SK-N-SH treated with all-trans-retinoic acid at 6 μM for 48 hours (cell line): ENCODE measurements around the gene ZNF614.

Source experiments
- ATAC-seq: fragments of 200-7000 bp; cut with Tn5 transposase; 3 replicates; pipeline ENCODE4 v1.9.1; 2020; ENCODE audit warnings: mild to moderate bottlenecking, moderate library complexity
- ARNTL ChIP-seq: fragments of 450-650 bp; formaldehyde crosslinking; IDR thresholded peaks from 2 replicates; pipeline ENCODE4 v1.5.0; 2020; ENCODE audit warnings: low read depth, mild to moderate bottlenecking, moderate library complexity, borderline replicate concordance
- BACH2 ChIP-seq: fragments of 250-450 bp; sonication (Bioruptor Pico); IDR thresholded peaks from 2 replicates; pipeline ENCODE4 v1.9.0; 2021; ENCODE audit warnings: mild to moderate bottlenecking, borderline replicate concordance
- CREB5 ChIP-seq: fragments of 250-450 bp; sonication (Bioruptor Pico); IDR thresholded peaks from 2 replicates; pipeline ENCODE4 v1.5.1; 2020; ENCODE audit warnings: low read depth, mild to moderate bottlenecking, moderate library complexity
- CSDC2 ChIP-seq: fragments of 250-450 bp; sonication (Bioruptor Pico); IDR thresholded peaks from 2 replicates; pipeline ENCODE4 v1.5.0; 2020; ENCODE audit warnings: mild to moderate bottlenecking, moderate library complexity
- CSRNP3 ChIP-seq: fragments of 250-450 bp; sonication (Bioruptor Pico); IDR thresholded peaks from 2 replicates; pipeline ENCODE4 v1.5.1; 2021; ENCODE audit warnings: mild to moderate bottlenecking, moderate library complexity
- ESRRG ChIP-seq: fragments of 250-450 bp; sonication (Bioruptor Pico); IDR thresholded peaks from 2 replicates; pipeline ENCODE4 v1.6.1; 2021; ENCODE audit warnings: mild to moderate bottlenecking
- OSR1 ChIP-seq: fragments of 250-450 bp; sonication (Bioruptor Pico); IDR thresholded peaks from 2 replicates; pipeline ENCODE4 v1.8.0; 2022; ENCODE audit warnings: moderate library complexity, mild to moderate bottlenecking, inconsistent platforms
- PATZ1 ChIP-seq: fragments of 250-450 bp; sonication (Bioruptor Pico); IDR thresholded peaks from 2 replicates; pipeline ENCODE4 v1.8.0; 2020; ENCODE audit warnings: mild to moderate bottlenecking, moderate library complexity, borderline replicate concordance
- POU6F1 ChIP-seq: fragments of 250-450 bp; sonication (Bioruptor Pico); IDR thresholded peaks from 2 replicates; pipeline ENCODE4 v1.8.0; 2021; ENCODE audit warnings: low read depth, mild to moderate bottlenecking, moderate library complexity, borderline replicate concordance
- PPARA ChIP-seq: fragments of 250-450 bp; sonication (Bioruptor Pico); IDR thresholded peaks from 2 replicates; pipeline ENCODE4 v1.5.0; 2020; ENCODE audit warnings: mild to moderate bottlenecking, borderline replicate concordance
- RARB ChIP-seq: fragments of 250-450 bp; sonication (Bioruptor Pico); IDR thresholded peaks from 2 replicates; pipeline ENCODE4 v1.8.0; 2021; ENCODE audit warnings: mild to moderate bottlenecking, moderate library complexity
- SNAI2 ChIP-seq: fragments of 250-450 bp; sonication (Bioruptor Pico); IDR thresholded peaks from 2 replicates; pipeline ENCODE4 v1.5.0; 2020; ENCODE audit warnings: mild to moderate bottlenecking, moderate library complexity
- TCF4 ChIP-seq: fragments of 250-450 bp; sonication (Bioruptor Pico); IDR thresholded peaks from 2 replicates; pipeline ENCODE4 v1.8.0; 2021; ENCODE audit warnings: mild to moderate bottlenecking, moderate library complexity, borderline replicate concordance
- TOX ChIP-seq: fragments of 250-450 bp; sonication (Bioruptor Pico); IDR thresholded peaks from 2 replicates; pipeline ENCODE4 v1.8.0; 2021; ENCODE audit warnings: mild to moderate bottlenecking, moderate library complexity, borderline replicate concordance
- TSHZ2 ChIP-seq: fragments of 250-450 bp; sonication (Bioruptor Pico); IDR thresholded peaks from 2 replicates; pipeline ENCODE4 v1.5.0; 2020; ENCODE audit warnings: mild to moderate bottlenecking, moderate library complexity
- ZFP3 ChIP-seq: fragments of 250-450 bp; sonication (Bioruptor Pico); IDR thresholded peaks from 2 replicates; pipeline ENCODE4 v1.5.0; 2020; ENCODE audit warnings: mild to moderate bottlenecking, moderate library complexity
- ZFP30 ChIP-seq: fragments of 450-650 bp; formaldehyde crosslinking; IDR thresholded peaks from 2 replicates; pipeline ENCODE4 v1.5.0; 2022; ENCODE audit warnings: mild to moderate bottlenecking, moderate library complexity
- ZNF70 ChIP-seq: fragments of 450-650 bp; formaldehyde crosslinking; IDR thresholded peaks from 2 replicates; pipeline ENCODE4 v1.5.0; 2020; ENCODE audit warnings: mild to moderate bottlenecking, moderate library complexity

The ZNF614 gene

GRCh38 chr19:52020506-52020905, 7.7 kb downstream of the ZNF614 start:
- ATAC-seq, result no peak
- TF ChIP-seq BACH2 (CRISPR knock-in tag) (no peak), RARB (CRISPR knock-in tag) (no peak), PPARA (CRISPR knock-in tag) (no peak), CSRNP3 (CRISPR knock-in tag) (no peak)

GRCh38 chr19:52010674-52011073, 17.5 kb downstream of the ZNF614 start:
- TF ChIP-seq CSRNP3 (CRISPR knock-in tag) (no peak), RARB (CRISPR knock-in tag) (no peak), SNAI2 (no peak), ARNTL (no peak), ZNF70 (CRISPR knock-in tag) (no peak), ZFP3 (CRISPR knock-in tag) (no peak), BACH2 (CRISPR knock-in tag) (no peak), POU6F1 (CRISPR knock-in tag) (no peak), TOX (CRISPR knock-in tag) (no peak), CREB5 (CRISPR knock-in tag) (no peak), ESRRG (CRISPR knock-in tag) (no peak), OSR1 (CRISPR knock-in tag) (no peak), PPARA (CRISPR knock-in tag) (no peak), ZFP30 (no peak), TCF4 (CRISPR knock-in tag) (no peak), PATZ1 (no peak), CSDC2 (CRISPR knock-in tag) (no peak)
- TF ChIP-seq, all 23 proteins: peak for 0
- no peak for ATAC-seq

GRCh38 chr19:52007806-52008557, 20.2 kb downstream of the ZNF614 start, which contains the start of gene ZNF615:
Gene ZNF615, minus strand, starts transcription at chr19:52008211. Its CDS starts 4,500 bp downstream, at chr19:52003711.
- TF ChIP-seq CSRNP3 (CRISPR knock-in tag) (no peak), CSDC2 (CRISPR knock-in tag) (0 out of 2 replicates have a peak, but pooled peaks have one; percentile 35), TSHZ2 (CRISPR knock-in tag) (peak; percentile 74; the same call in 1 of the 2 replicates)
- peak; percentile 99 for ATAC-seq
